IPS-18c (cell line): ENCODE results near the gene RRP9.
A peak's percentile ranks its signal among the peaks of the same experiment; 100 is the strongest.
"Not testable (repeated sequence)": the region's sequence is repeated elsewhere in the genome, so short reads cannot be mapped to it uniquely, and the experiment has no call there.

ENCODE experiments used
- H3K4me3 ChIP-seq: 2 replicates; pipeline ENCODE4 v1.7.0; 2013; ENCODE audit warnings: low read depth, mild to moderate bottlenecking, low read length, moderate library complexity; ENCODE audit not compliant: insufficient read depth
- H3K9me3 ChIP-seq: one replicate; pipeline ENCODE4 v1.6.1; 2013; ENCODE audit warnings: mild to moderate bottlenecking, low read length, moderate library complexity; ENCODE audit not compliant: control insufficient read depth, insufficient read depth

RRP9 gene

DNA sequence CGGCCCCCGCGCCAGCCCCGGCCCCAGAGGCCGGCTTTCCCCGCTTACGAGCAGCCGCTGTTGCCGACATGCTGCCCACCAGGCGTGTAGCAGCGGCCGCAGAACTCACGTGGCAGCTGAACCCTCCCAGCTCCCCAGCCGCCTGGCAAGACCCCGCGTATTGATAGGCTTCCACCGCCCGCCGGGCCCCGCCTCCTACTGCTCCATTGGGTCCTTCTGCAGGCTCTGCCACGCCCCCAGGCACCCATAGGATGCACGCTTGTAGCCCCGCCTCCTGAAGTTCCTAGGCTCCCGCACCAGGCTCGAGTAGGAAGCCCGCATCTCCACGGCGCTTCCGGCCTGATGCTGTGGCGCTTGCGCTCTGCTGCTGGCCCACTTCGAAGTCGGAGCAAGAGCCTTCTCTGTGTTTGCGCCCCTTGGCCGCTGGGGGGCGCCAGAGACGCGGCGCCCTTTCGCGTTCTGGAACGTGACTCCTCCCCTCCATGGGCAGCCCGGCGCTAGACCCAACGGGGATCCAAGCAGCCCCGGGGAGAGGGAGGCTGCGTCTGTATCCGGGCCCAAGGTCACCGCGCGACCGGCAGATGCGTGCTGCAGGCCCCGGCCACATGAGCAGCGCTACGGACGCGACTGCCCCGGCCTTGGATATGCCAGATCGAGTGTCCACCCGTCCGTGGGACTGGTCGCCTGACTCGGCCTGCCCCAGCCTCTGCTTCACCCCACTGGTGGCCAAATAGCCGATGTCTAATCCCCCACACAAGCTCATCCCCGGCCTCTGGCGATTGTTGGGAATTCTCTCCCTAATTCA lies at the start of gene RRP9, which contains the start of gene PARP3:
Gene RRP9 (minus strand): TSS at position 107 of the 805 bp plus-strand sequence. CDS start 37 bp downstream, at position 70.
Gene PARP3 (plus strand): TSS at position 566 of the 805 bp plus-strand sequence. CDS start 993 bp downstream, outside the sequence.
- peak within 1 kb of the TSS; percentile 87 for H3K4me3 ChIP-seq
- no peaks in the 10 kb centered on the region for H3K9me3 ChIP-seq

- H3K4me3 ChIP-seq, H3K9me3 ChIP-seq: not testable (repeated sequence)
These were observed 48.8 kb upstream of the RRP9 start for GRCh38 chr3:51990501-51990971.

DNA sequence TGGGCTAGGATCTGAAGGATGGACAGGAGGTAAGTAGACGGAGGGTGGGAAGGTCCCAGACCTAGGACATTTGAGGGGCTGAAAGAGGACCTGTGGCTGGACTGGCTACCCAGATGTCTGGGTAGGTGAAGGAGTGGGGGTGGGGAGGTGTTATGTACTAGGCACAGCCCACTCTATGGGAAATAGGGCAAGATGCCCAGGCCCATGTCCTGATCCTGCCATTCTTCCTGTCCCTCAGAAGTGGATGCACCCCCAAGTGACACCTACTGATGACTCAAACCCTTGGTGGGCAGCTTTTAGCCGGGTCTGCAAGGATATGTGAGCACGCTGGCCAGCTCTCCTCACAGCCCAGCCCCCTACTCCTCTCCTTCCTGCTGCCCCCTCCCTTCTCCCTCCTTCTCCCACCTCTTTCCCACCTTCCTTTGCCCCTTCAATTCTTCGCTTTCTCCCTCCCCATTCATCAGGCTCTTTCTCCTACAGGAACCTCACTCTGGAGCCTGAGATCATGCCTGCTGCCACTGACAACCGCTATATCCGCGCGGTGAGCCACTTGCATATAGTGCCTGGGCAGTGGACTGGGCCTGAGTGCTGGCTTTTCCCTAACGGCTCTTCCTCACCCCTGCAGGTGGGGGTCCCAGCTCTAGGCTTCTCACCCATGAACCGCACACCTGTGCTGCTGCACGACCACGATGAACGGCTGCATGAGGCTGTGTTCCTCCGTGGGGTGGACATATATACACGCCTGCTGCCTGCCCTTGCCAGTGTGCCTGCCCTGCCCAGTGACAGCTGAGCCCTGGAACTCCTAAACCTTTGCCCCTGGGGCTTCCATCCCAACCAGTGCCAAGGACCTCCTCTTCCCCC lies 46.8 kb upstream of the RRP9 start:
- Histone ChIP-seq H3K9me3 (no peaks in the 10 kb centered on the region), H3K4me3 (no peak overlapping the region)

GRCh38 chr3:51987568-51987967 lies 45.9 kb upstream of the RRP9 start:
- no peaks in the 10 kb centered on the region for H3K9me3 ChIP-seq
- no peak overlapping the region for H3K4me3 ChIP-seq

GRCh38 chr3:51986010-51986947 lies 44.6 kb upstream of the RRP9 start:
- H3K4me3 ChIP-seq, result no peak overlapping the region
- H3K9me3 ChIP-seq, result no peaks in the 10 kb centered on the region

DNA sequence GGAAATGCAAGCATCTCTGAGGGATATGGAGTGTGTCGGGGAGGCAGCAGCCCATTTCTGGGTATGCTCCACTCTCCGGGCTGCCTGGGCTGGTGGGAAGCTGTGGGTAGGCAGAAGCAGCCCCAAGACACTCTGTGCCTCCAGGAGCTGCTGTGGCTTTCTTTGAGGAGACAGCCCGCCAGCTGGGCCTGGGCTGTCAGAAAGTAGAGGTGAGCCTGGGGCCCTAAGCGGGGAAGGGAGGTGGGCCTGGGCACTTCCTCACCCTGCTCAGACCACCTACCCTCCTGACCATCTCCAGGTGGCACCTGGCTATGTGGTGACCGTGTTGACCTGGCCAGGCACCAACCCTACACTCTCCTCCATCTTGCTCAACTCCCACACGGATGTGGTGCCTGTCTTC lies 43.4 kb upstream of the RRP9 start:
- H3K4me3 ChIP-seq, result no peak overlapping the region

DNA sequence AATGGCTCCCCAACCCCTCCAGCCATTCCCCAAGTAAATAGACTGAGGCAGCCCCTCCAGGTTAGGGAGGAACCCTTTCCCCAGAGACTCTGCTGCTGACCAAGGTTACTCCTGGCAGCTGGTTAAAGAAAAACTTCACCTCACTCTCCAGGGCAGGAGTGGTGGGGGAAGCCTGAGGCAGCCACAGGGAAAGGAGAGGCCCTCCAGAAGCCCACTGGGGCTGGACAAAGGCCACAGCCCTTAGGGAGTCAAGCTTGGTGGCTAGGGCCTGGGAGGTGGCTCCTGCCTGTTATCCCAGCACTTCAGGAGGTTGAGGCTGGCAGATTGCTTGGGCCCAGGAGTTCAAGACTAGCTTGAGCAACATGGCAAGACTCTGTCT lies 42.6 kb upstream of the RRP9 start:
- Histone ChIP-seq H3K4me3 (peak overlapping the region; percentile 69; the same call in 1 of the 2 replicates), H3K9me3 (no peaks in the 10 kb centered on the region)

More for the DNA sequence above, 43.4 kb upstream of the RRP9 start:
- H3K9me3 ChIP-seq, result no peaks in the 10 kb centered on the region

DNA sequence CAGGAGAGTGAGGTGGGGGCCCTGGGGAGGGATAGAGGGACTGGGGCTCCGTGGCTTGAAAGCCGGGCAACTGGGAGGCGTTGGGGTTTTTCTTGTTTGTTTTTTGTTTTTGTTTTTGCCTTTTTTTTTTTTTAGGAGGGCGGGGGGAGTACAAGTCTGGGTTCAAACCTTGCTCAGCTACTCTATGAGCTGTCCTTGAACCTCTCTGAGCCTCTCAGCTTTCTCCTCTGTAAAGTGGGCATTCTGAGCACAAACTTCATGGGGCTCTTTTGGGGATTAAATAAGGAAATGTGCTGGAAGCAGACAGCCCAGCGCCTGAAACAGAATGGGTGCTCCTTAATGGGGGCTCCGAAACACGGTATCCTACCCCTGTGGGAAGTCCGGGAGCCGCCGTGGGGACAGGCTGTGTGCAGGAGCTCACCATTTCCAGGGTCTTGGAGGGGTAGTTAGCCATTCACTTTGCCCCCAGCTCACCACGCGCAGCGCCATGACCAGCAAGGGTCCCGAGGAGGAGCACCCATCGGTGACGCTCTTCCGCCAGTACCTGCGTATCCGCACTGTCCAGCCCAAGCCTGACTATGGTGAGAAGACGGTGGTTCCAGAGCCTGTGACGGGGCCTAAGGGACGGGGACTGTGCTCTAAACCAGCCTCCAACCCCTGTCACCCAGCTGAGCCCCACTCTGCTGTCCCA lies 42.0 kb upstream of the RRP9 start:
- Histone ChIP-seq H3K9me3 (no peaks in the 10 kb centered on the region), H3K4me3 (peak overlapping the region; percentile 69)

DNA sequence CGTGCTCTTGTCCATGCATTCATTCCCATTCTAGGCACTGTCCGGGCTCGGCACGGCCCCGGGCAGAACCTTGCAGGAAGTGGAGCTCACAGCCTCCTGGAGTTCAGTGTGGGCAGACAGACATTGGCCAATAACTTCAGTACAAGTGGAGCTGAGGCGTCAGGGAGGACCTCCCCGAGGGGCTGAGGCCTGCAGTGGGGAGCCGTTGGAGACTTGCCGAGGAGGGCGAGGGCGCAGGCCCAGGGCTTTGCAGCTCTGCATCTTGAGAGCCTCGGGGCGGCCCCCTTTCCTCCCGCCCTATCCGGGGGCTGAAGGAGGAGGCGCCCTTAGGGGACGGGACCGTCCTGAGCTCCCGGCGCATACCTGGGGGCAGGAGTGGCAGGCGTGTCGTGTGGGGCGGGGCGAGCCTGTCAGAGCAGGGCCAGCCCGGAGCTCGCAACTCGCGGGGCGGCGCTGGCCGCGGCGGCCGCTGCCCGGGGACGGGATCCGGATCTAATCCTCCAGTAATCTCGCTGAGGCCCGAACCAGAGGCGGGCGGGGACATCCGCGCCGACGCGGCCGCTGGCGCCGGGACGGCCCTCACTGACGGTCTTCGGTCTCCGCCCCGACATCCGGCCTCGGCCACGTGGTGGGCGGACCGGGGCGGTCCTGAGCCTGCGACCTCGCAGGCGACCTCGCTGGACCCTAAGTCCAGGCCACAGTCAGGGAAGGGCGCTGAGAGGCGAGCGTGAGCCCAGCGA lies 41.3 kb upstream of the RRP9 start, which contains the start of gene ACY1:
Gene ACY1 (plus strand): TSS at position 698 of the 740 bp plus-strand sequence. CDS start 530 bp downstream, outside the sequence.
- H3K4me3 ChIP-seq, result peak within 1 kb of the TSS; percentile 69

DNA sequence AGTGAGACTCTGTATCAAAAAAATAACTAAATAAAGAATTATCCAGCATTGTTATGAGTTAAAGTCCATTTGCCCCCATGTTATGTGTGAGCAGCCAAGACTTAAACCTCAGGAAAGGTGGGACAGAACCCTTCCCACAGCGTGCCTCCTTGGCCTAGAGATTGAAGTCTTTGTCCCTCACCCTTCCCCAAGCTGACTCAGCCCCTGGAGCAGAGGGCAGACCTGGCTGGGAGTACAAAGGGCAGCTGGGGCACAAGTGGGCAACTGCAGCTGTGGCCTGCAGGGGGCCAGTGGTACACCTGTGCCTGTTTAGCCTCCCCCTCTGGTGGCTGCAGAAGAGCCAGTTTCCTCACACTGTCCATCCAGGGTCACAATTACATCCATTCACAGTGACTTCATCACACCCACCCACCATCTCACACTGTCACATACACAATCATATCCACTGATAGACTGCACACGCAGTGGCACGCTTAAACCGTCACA lies 40.7 kb upstream of the RRP9 start:
- H3K4me3 ChIP-seq, result peak overlapping the region; percentile 69
- no peaks in the 10 kb centered on the region for H3K9me3 ChIP-seq

More for the DNA sequence above, 41.3 kb upstream of the RRP9 start, which contains the start of gene ACY1:
- H3K9me3 ChIP-seq, result no peaks in the 10 kb centered on the region

- Histone ChIP-seq H3K4me3 (no peak overlapping the region), H3K9me3 (no peaks in the 10 kb centered on the region)
These were observed 38.5 kb upstream of the RRP9 start for GRCh38 chr3:51980253-51980652.

DNA sequence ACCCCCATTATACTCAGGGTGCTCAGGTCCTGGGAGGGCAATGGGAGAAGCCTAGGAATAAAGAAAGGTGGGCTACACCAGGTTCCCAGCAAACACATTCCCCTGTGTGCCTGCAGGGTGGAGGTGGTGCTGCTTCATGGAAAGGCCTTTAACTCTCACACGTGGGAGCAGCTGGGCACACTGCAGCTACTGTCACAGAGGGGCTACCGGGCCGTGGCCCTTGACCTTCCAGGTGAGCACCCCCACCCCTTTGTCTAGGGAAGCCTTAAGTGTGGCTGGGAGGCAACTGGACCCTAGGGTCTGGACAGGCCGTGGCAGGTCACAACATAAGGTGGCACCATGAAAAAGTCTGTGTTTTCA lies 36.4 kb upstream of the RRP9 start:
- no peaks in the 10 kb centered on the region for H3K9me3 ChIP-seq
- no peak overlapping the region for H3K4me3 ChIP-seq

DNA sequence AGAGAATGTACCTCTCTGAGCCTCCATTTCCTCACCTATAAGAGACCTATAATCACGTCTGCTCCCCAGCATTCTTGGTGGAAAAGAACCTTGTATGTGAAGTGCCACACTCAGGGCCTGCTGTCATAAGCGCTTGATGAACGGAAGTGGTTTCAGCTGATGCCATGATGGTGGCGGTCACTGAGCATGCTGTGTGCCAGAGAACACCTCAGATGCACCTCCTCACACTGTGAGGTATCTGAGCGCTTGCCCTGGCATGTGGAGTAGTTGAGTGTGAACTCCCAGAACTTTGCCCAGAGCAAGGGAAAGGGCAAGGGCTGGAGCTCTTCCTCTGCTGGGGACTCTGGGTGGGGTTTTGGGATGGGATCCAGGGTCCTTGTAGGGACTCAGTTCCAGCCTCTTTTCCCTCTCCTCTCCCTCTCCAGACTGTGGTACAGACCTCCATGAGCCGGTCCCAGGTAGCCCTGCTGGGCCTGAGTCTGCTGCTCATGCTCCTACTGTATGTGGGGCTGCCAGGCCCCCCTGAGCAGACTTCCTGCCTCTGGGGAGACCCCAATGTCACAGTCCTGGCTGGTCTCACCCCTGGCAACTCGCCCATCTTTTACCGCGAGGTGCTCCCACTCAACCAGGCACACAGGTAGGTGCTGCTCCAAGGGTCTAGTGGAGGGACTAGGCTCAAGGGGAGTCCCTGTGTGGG lies 35.9 kb upstream of the RRP9 start:
- Histone ChIP-seq H3K4me3 (no peak overlapping the region), H3K9me3 (no peaks in the 10 kb centered on the region)

DNA sequence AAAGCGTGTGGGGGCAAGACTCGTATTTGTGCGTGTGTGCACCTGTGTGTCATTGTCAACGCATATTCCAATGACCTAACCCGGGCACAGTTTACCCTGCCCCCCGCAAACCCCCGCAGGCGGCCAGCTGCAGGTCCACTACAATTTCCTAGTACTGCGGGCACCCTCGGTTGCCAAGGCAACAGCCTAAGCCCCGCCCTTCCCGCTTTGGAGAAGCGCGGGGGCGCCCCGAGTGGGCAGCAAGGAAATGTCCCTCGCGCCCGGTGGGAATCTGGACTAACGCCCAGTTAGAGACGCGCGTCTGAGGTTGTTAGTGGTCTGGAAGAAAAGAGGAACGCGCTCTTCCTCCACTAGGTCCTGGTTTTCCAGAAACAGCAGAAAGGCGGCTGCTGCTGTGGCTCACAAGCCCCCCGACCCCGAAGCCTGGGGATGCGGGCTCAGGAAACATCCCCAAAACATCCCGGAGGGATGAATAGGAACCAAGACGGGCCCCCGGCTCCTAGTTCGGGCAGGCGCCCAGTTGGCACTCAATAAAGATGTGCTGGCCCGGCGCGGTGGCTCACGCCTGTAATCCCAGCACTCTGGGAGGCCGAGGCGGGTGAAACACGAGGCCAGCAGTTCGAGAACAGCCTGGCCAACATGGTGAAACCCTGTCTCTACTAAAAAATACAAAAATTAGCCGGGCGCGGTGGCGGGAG lies 34.3 kb upstream of the RRP9 start:
- no peaks in the 10 kb centered on the region for H3K9me3 ChIP-seq
- peak overlapping the region; percentile 67; the same call in 1 of the 2 replicates for H3K4me3 ChIP-seq
